HG02981 (cell line): ENCODE measurements around the gene MPRIP.

Source experiments
- ATAC-seq: cut with Tn5 transposase; IDR thresholded peaks from one replicate; pipeline ENCODE4 v1.9.1; 2021; ENCODE audit warnings: mild to moderate bottlenecking, moderate library complexity; ENCODE audit not compliant: unreplicated experiment

The MPRIP gene

GRCh38 chr17:17227608-17228520 lies 185.6 kb downstream of the MPRIP start:
- ATAC-seq = no peak

DNA sequence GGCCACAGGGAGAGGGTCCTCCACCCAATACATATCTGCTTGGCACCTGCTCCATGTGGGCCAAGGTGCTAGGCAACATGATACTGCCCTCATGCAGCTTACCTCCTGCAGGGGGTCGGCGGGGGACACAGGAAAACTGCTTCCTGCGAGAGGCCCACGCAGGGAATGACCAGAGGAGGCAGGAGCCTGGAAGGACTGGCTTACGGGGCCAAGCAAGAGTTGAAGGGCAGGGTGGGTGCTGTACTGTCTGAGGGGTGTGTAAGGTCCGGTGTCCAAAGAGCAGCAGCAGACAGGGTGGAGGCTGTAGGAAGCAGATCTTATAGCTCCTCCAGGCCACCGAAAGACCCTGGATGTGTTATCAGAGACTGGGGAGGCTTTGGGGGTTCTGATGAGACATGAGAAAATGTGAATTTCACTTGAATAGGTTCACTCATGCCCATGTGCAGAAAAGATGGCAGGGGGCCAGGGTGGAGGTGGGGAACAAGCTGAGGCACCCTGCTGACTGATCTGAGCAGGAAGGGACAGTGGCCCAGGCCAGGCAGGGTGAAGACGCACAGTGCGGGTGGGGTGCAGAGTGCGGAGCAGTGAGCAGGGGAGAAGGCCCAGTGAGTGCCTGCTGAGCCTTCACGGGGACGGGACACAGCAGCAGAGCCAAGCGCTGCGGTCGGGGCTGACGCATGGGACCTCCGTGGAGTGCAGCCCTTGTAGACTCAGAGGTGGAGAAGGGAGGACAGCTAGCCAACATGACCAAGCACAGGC lies 186.4 kb downstream of the MPRIP start:
- no peak for ATAC-seq

DNA sequence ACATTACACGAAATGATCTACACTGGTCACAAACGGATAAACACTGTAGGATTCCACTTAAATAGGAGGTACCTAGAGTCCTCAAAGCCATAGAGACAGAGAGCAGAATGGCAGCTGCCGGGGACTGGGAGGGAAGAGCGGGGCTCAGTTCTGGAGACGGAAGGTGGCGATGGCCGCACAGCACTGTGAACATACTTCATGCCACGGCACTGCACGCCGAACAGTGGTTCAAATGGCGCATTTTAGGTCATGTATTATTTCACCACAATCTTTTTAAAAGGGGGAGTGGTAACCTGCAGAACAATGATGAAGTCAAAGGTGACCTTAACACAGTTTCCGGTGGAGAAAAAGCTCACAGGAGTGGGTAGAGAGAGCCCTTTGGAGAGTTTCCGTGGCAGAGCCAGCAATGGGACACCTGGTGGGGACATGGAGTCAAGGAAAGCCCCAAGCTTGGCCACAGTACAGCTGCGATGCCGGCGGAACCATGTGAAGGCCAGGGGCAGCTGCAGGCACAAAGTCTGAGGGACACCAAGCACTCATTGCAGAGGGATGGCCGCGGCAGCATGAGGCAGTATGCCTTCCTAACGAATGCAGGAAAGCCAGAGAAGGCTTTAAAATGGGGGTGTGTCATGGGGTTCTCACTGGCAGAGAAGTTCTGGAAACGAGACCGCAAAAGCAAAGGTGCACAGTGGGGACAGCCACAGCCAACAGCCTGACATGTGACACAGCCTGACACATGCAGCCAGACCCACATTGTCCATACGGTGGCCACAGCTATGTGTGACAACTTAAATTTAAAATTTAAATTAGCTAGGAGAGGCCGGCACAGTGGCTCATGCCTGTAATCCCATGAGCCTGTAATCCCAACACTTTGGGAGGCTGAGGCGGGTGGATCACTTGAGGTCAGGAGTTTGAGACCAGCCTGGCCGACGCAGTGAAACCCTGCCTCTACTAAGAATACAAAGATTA lies 187.4 kb downstream of the MPRIP start:
- no peak for ATAC-seq

- no peak for ATAC-seq
Observed at GRCh38 chr17:17231621-17232302, 189.5 kb downstream of the MPRIP start.

- ATAC-seq = no peak
Observed at GRCh38 chr17:17232303-17232621, 190.0 kb downstream of the MPRIP start.

- ATAC-seq = no peak
Observed at GRCh38 chr17:17235212-17236174, 193.2 kb downstream of the MPRIP start.

GRCh38 chr17:17236295-17237025 lies 194.2 kb downstream of the MPRIP start:
- peak; percentile 5 for ATAC-seq

- ATAC-seq = peak; percentile 80
Observed at GRCh38 chr17:17237026-17237799, 195.0 kb downstream of the MPRIP start, which contains the start of gene FLCN. Gene FLCN, minus strand, starts transcription at chr17:17237168. Its CDS starts 9,031 bp downstream, at chr17:17228137.

- no peak for ATAC-seq
Observed at GRCh38 chr17:17239832-17240231, 197.6 kb downstream of the MPRIP start.

GRCh38 chr17:17241656-17242055 lies 199.4 kb downstream of the MPRIP start:
- ATAC-seq = no peak

GRCh38 chr17:17242246-17242645 lies 200.0 kb downstream of the MPRIP start:
- ATAC-seq = no peak
